B cell (primary cell): ENCODE results near the gene CYP2S1.

Experiments
- CTCF ChIP-seq: fragments of 200-600 bp; IDR thresholded peaks from one replicate; pipeline ENCODE4 v1.8.0; 2022; ENCODE audit warnings: antibody characterized with exemption, mild to moderate bottlenecking
- EZH2 ChIP-seq: IDR thresholded peaks from 2 replicates; pipeline ENCODE4 v1.6.1; 2012; ENCODE audit warnings: borderline replicate concordance, low read depth, mild to moderate bottlenecking, moderate library complexity, low read length; ENCODE audit not compliant: insufficient read depth, poor library complexity, severe bottlenecking

GRCh38 chr19:41248895-41249294, 55.9 kb downstream of the CYP2S1 start:
- no peak for TF ChIP-seq CTCF
- TF ChIP-seq EZH2 = no peak
